Endothelial cell of umbilical vein (primary cell): Measurements from ENCODE around the gene STUM.

ENCODE experiments used
- CTCF ChIP-seq, 2 donors: IDR thresholded peaks; 1 replicate in 1 of 2; 2 replicates in 1 of 2; pipeline ENCODE4 v1.5.1; 2011; ENCODE audit warnings: low read length in 2 of 2, mild to moderate bottlenecking in 2 of 2, moderate library complexity in 2 of 2, control low read depth in 1 of 2, inconsistent platforms in 1 of 2, low read depth in 1 of 2; ENCODE audit not compliant: insufficient read depth in 1 of 2; ENCODE audit errors: extremely low read depth in 1 of 2
- POLR2AphosphoS5 ChIP-seq: IDR thresholded peaks from 2 replicates; pipeline ENCODE4 v1.6.1; 2012; ENCODE audit warnings: low read depth, mild to moderate bottlenecking, control low read depth, low read length, moderate library complexity; ENCODE audit not compliant: insufficient read depth

- TF ChIP-seq CTCF (IDR thresholded peaks at IDR 0.05; ENCODE audit: extremely low read depth in 1 of 2, insufficient read depth in 1 of 2, low read depth in 1 of 2, low read length in 2 of 2) = no peak
- TF ChIP-seq POLR2AphosphoS5 = no peak
Measured at GRCh38 chr1:226589008-226589733, 40.6 kb downstream of the STUM start.
